A549 (cell line): Measurements from ENCODE around the gene FAF1. TPM values are rescaled to one million over a fixed set of nuclear protein-coding genes. Genes with fewer than 3 reads are reported as not detected.

Experiments
- ATAC-seq, 2 experiments: fragments of 200-7000 bp in 1 of 2; fragments of >200 bp in 1 of 2; cut with Nextera tagmentation in 1 of 2; cut with Tn5 transposase in 1 of 2; 3 replicates each; pipeline versions ENCODE4 v1.8.0 to v1.9.1; 2018 to 2020; ENCODE audit warnings: mild to moderate bottlenecking in 1 of 2, moderate library complexity in 1 of 2
- CTCF ChIA-PET: fragments of 300-600 bp; sonication (Branson Sonifier 250); formaldehyde crosslinking; extraction: SDS; loops from one replicate; lab custom pipeline; 2021; ENCODE audit warnings: antibody characterized with exemption, inconsistent platforms; lab: Yijun Ruan, JAX
- POLR2A ChIA-PET: fragments of 350-600 bp; formaldehyde crosslinking; extraction: SDS; loops from one replicate; lab custom pipeline; 2021; ENCODE audit warnings: antibody characterized with exemption, inconsistent platforms; lab: Yijun Ruan, JAX
- DNase-seq, 2 experiments: peaks; one replicate each; pipeline versions ENCODE4 v3.0.0 to v3.0.0-alpha.2; 2011 to 2016; ENCODE audit warnings: low read depth in 1 of 2, low spot score in 1 of 2
- FAIRE-seq: peaks from 2 replicates; lab custom pipeline; 2011; peaks lifted over from hg19 to GRCh38; lab: Jason Lieb, UNC
- H3K27ac ChIP-seq, 2 experiments: fragments of >200 bp; sonication (Bioruptor Twin); formaldehyde crosslinking; 3 replicates each; pipeline ENCODE4 v1.5.1; 2016 to 2017
- H3K4me1 ChIP-seq: fragments of >200 bp; sonication (Bioruptor Twin); formaldehyde crosslinking; 3 replicates; pipeline ENCODE4 v1.6.1; 2016
- H3K4me2 ChIP-seq: fragments of >200 bp; sonication (Bioruptor Twin); formaldehyde crosslinking; 3 replicates; pipeline ENCODE4 v1.6.1; 2016
- H3K4me3 ChIP-seq: fragments of >200 bp; sonication (Bioruptor Twin); formaldehyde crosslinking; 3 replicates; pipeline ENCODE4 v1.5.1; 2016
- H3K9me3 ChIP-seq: fragments of >200 bp; sonication (Bioruptor Twin); formaldehyde crosslinking; 3 replicates; pipeline ENCODE4 v1.6.1; 2016
- BHLHE40 ChIP-seq: IDR thresholded peaks from 2 replicates; pipeline ENCODE4 v1.6.1; 2012; ENCODE audit warnings: low read depth, low read length, inconsistent platforms
- CBX2 ChIP-seq: fragments of 200-600 bp; sonication (generic); IDR thresholded peaks from 2 replicates; pipeline ENCODE4 v1.6.1; 2016; ENCODE audit warnings: low read depth, mild to moderate bottlenecking, borderline replicate concordance
- CHD2 ChIP-seq: fragments of 150-350 bp; IDR thresholded peaks from 2 replicates; pipeline ENCODE4 v1.6.1; 2014; ENCODE audit warnings: low read length; ENCODE audit not compliant: partially characterized antibody
- CHD4 ChIP-seq: fragments of 200-600 bp; sonication (generic); IDR thresholded peaks from 2 replicates; pipeline ENCODE4 v1.6.1; 2016; ENCODE audit warnings: antibody characterized with exemption, mild to moderate bottlenecking, borderline replicate concordance
- EHMT2 ChIP-seq: fragments of 200-600 bp; sonication (generic); IDR thresholded peaks from 2 replicates; pipeline ENCODE4 v1.6.1; 2016; ENCODE audit warnings: antibody characterized with exemption, low read depth, mild to moderate bottlenecking, moderate library complexity
- ESRRA ChIP-seq: fragments of 150-350 bp; IDR thresholded peaks from 2 replicates; pipeline ENCODE4 v1.6.1; 2014; ENCODE audit warnings: mild to moderate bottlenecking, low read length, borderline replicate concordance
- FOSL2 ChIP-seq, 2 experiments: fragments of 450-650 bp in 1 of 2; fragments of >200 bp in 1 of 2; sonication (Bioruptor Twin) in 1 of 2; formaldehyde crosslinking; IDR thresholded peaks; 2 replicates each; pipeline versions ENCODE4 v1.5.0 to v1.6.1; 2016 to 2020; ENCODE audit warnings: mild to moderate bottlenecking in 1 of 2, moderate library complexity in 1 of 2
- GATA3 ChIP-seq: IDR thresholded peaks from 2 replicates; pipeline ENCODE4 v1.6.1; 2012; ENCODE audit warnings: borderline replicate concordance
- HEYL ChIP-seq: fragments of 250-450 bp; sonication (Bioruptor Pico); IDR thresholded peaks from 2 replicates; pipeline ENCODE4 v1.8.0; 2021; ENCODE audit warnings: mild to moderate bottlenecking, moderate library complexity
- HMGXB4 ChIP-seq: fragments of 250-450 bp; sonication (Bioruptor Pico); IDR thresholded peaks from 2 replicates; pipeline ENCODE4 v1.5.0; 2021; ENCODE audit warnings: mild to moderate bottlenecking, moderate library complexity, borderline replicate concordance
- HOXA7 ChIP-seq: fragments of 250-450 bp; sonication (Bioruptor Pico); IDR thresholded peaks from 2 replicates; pipeline ENCODE4 v1.5.0; 2020; ENCODE audit warnings: mild to moderate bottlenecking, moderate library complexity
- JUN ChIP-seq, 2 experiments: fragments of >200 bp; sonication (Bioruptor Twin); formaldehyde crosslinking; IDR thresholded peaks; 2 replicates in 1 of 2; 3 replicates in 1 of 2; pipeline ENCODE4 v1.6.1; 2016 to 2017
- KDM5A ChIP-seq: fragments of 200-600 bp; sonication (generic); IDR thresholded peaks from 2 replicates; pipeline ENCODE4 v1.6.1; 2016; ENCODE audit warnings: antibody characterized with exemption, mild to moderate bottlenecking
- NFE2L2 ChIP-seq: fragments of 150-350 bp; conservative IDR thresholded peaks from 2 replicates; pipeline ENCODE4 v1.6.1; 2014; ENCODE audit warnings: low read length
- NPAS2 ChIP-seq: fragments of 250-450 bp; sonication (Bioruptor Pico); IDR thresholded peaks from 2 replicates; pipeline ENCODE4 v1.8.0; 2022; ENCODE audit warnings: mild to moderate bottlenecking, moderate library complexity, borderline replicate concordance
- POLR2A ChIP-seq: IDR thresholded peaks from 2 replicates; pipeline ENCODE4 v1.6.1; 2012; ENCODE audit warnings: mild to moderate bottlenecking, low read length
- RFX5 ChIP-seq: fragments of 450-650 bp; IDR thresholded peaks from 2 replicates; pipeline ENCODE4 v1.7.1; 2014; ENCODE audit warnings: antibody characterized with exemption, mild to moderate bottlenecking, moderate library complexity
- TFCP2L1 ChIP-seq: fragments of 250-450 bp; sonication (Bioruptor Pico); IDR thresholded peaks from 2 replicates; pipeline ENCODE4 v1.5.0; 2021; ENCODE audit warnings: mild to moderate bottlenecking
- USF2 ChIP-seq: fragments of 450-650 bp; IDR thresholded peaks from 2 replicates; pipeline ENCODE4 v1.6.1; 2014; ENCODE audit warnings: antibody characterized with exemption
- ZFP36 ChIP-seq: fragments of 450-650 bp; IDR thresholded peaks from 2 replicates; pipeline ENCODE4 v1.6.1; 2014; ENCODE audit warnings: borderline replicate concordance; ENCODE audit not compliant: partially characterized antibody
- WGBS: methylation state at CpG from one replicate; pipeline ENCODE4 v1.1.6; 2017; ENCODE audit errors: missing lambda C conversion rate; 5-methylcytosine and 5-hydroxymethylcytosine counted together
- polyA plus RNA-seq, 4 experiments: library from polyadenylated mRNA; depleted of rRNA in 3 of 4; stranded (reverse); fragments of >200 nt; fragmentation: RNase III in 1 of 4; extraction: RNeasy Plus Mini Kit Qiagen cat#74134 plus additional on column Dnase treatment in 1 of 4; gene quantifications; 2 replicates in 3 of 4; 3 replicates in 1 of 4; pipeline ENCODE4 v1.2.3, GENCODE V29; 2011 to 2017
- TF ChIP-seq, protein P1 (sequence below): IDR thresholded peaks from 2 replicates; pipeline ENCODE4 v1.6.1; 2012
- TF ChIP-seq, protein P2 (sequence below): fragments of 150-350 bp; IDR thresholded peaks from 2 replicates; pipeline ENCODE4 v1.6.1; 2014; ENCODE audit warnings: low read depth, mild to moderate bottlenecking, low read length

Gene FAF1
- polyA plus RNA-seq, 2 of the 4 experiments (the other 2 are of a cell fraction) = 31.7 to 46.2 TPM

DNA sequence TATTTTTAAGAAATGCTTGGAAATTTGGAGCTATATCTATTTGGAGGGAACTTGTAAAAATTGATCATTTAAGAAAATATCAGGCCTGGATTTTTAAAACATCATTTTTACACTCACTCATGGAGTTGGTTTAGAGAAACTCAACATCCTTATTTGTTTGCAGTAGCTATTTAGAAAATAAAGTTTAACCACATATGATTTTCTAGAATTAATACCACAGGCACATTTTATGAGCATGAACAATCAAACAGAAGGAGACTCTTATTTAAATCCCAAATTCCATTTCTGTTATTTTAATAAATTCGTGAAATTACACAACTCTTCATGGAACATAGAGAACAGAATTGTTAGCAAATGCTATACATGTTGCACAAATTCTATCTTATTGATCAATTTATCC lies 13.2 kb upstream of the FAF1 start (continued):
- TF ChIP-seq KDM5A (no peak), CBX2 (no peak)
- TF ChIP-seq, protein P1, sequence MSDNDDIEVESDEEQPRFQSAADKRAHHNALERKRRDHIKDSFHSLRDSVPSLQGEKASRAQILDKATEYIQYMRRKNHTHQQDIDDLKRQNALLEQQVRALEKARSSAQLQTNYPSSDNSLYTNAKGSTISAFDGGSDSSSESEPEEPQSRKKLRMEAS = no peak

- H3K4me3 ChIP-seq = peak overlapping the region; percentile 90; the same call in 2 of the 3 replicates
- DNase-seq (no peak), FAIRE-seq (no peak), ATAC-seq (no peak)
- WGBS = 2% methylated on average over 1 of the region's 1 CpG
- H3K27ac ChIP-seq = peak overlapping the region; percentile 81 to 99
- POLR2A ChIA-PET = no interaction called here
- peaks cover 5% of the 10 kb centered on the region; the same call in 2 of the 3 replicates for H3K4me1 ChIP-seq
- TF ChIP-seq NPAS2 (CRISPR knock-in tag) = no peak
- TF ChIP-seq CBX2 = no peak
- TF ChIP-seq KDM5A = no peak
- TF ChIP-seq ZFP36 = no peak
- TF ChIP-seq, protein P2, sequence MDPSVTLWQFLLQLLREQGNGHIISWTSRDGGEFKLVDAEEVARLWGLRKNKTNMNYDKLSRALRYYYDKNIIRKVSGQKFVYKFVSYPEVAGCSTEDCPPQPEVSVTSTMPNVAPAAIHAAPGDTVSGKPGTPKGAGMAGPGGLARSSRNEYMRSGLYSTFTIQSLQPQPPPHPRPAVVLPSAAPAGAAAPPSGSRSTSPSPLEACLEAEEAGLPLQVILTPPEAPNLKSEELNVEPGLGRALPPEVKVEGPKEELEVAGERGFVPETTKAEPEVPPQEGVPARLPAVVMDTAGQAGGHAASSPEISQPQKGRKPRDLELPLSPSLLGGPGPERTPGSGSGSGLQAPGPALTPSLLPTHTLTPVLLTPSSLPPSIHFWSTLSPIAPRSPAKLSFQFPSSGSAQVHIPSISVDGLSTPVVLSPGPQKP = no peak
- TF ChIP-seq NFE2L2 = no peak
- no peak for TF ChIP-seq POLR2A
- TF ChIP-seq TFCP2L1 (CRISPR knock-in tag) = no peak
- TF ChIP-seq JUN (IDR thresholded peaks at IDR 0.05) = no peak
- TF ChIP-seq ESRRA = no peak
- CTCF ChIA-PET = interaction anchor here (0.6 to 1.5 kb wide), 2 partner anchors 9 to 29 kb away, joined by 3 read pairs; no protein-coding TSS in a partner anchor
- H3K4me2 ChIP-seq = peak overlapping the region; percentile 84
- H3K9me3 ChIP-seq = no peaks in the 10 kb centered on the region
Measured at GRCh38 chr1:50972766-50973165, 12.7 kb upstream of the FAF1 start.

DNA sequence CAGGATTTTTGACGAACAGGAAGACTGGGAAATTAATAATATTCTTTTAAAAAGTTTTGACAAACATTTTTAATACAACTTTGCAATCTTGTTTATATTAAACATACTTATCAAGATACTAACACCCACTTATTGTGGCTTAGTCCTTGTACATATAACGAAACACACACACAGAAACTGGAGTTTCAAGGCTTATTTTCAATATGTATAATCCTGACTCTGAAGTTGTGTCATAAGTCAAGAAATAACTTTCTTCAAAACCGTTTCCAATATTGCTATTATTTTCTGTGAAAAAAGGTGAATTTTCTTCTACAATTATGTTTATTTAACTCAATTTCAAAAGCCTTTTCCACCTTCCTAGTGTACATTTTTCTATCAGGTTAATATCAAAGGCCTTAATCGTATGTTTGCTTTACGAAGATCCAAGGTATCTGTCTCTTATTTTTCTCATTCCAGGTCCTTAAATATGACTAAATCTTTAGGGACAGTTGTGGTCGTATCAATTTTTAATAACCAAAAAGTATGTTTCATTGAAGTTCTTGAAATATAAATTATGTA lies 11.8 kb upstream of the FAF1 start:
- CTCF ChIA-PET = interaction anchor here (1.5 kb wide), 1 partner anchor 10 kb away, joined by 3 read pairs; no protein-coding TSS in a partner anchor
- POLR2A ChIA-PET = no interaction called here
- no peak for FAIRE-seq
- peak overlapping the region; percentile 90 for H3K4me3 ChIP-seq
- peak overlapping the region in 1 of 2 experiments; percentile 99; a peak in 4 of 6 replicates for H3K27ac ChIP-seq
- H3K4me1 ChIP-seq = peaks cover 10% of the 10 kb centered on the region; the same call in 2 of the 3 replicates
- TF ChIP-seq KDM5A (no peak), HMGXB4 (CRISPR knock-in tag) (no peak), HEYL (CRISPR knock-in tag) (no peak), NFE2L2 (no peak), BHLHE40 (no peak), RFX5 (no peak), HOXA7 (CRISPR knock-in tag) (no peak), NPAS2 (CRISPR knock-in tag) (no peak), CHD4 (no peak), GATA3 (no peak), EHMT2 (no peak), CHD2 (no peak), USF2 (no peak), CBX2 (no peak), FOSL2 (IDR thresholded peaks at IDR 0.05) (no peak), FOSL2 (CRISPR knock-in tag; IDR thresholded peaks at IDR 0.05) (no peak), TFCP2L1 (CRISPR knock-in tag) (no peak)
- H3K4me2 ChIP-seq = peak overlapping the region; percentile 84
- no peak for DNase-seq
- no peak for ATAC-seq
- WGBS = 2% methylated on average over 6 of the region's 6 CpGs
- H3K9me3 ChIP-seq = no peaks in the 10 kb centered on the region
